ENCODE data around the gene ACHE. TPM values are rescaled to one million over a fixed set of nuclear protein-coding genes. Genes with fewer than 3 reads are reported as not detected.

The ACHE gene
- polyA plus RNA-seq, 1 of the 3 experiments (the other 2 are of a cell fraction) = 1.8 TPM

DNA sequence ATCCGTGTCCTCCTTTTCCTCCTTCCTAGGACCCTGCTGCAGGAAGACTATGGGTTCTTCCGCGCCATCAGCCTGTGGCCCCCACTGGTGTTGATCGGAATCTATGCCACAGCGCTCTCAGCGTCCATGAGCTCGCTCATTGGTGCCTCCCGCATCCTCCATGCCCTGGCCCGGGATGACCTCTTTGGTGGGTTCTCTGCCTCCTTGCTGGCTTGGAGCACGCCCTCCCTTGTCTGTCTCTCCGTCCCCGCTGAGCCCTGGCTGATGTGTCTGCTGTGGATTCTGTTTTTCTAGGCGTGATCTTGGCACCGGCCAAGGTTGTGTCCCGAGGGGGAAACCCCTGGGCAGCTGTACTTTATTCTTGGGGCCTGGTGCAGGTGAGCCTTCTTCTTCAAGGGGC lies 35.8 kb downstream of the ACHE start:
- Histone ChIP-seq H3F3A (replicated peaks; ENCODE audit: insufficient read depth) (peaks cover 9% of the 10 kb centered on the region), H3K9me2 (no peaks in the 10 kb centered on the region), H3K4me1 (ENCODE audit: control insufficient read depth in 1 of 2, insufficient read depth in 2 of 2, low read depth in 1 of 2, low read length in 1 of 2) (no peaks in the 10 kb centered on the region; a peak in 1 of 4 replicates), H3K9me3 (no peaks in the 10 kb centered on the region), H4K20me1 (ENCODE audit: insufficient read depth) (no peaks in the 10 kb centered on the region), H3K27me3 (ENCODE audit: insufficient read depth) (no peaks in the 10 kb centered on the region), H3K4me2 (no peak overlapping the region), H3K36me3 (replicated peaks in 1 of 2; ENCODE audit: control insufficient read depth in 1 of 2, insufficient read depth in 2 of 2, low read length in 1 of 2) (peaks cover 16 to 23% of the 10 kb centered on the region in 2 experiments), H2AFZ (ENCODE audit: low read depth) (no peak overlapping the region), H3K27ac (ENCODE audit: low read depth in 2 of 2, low read length in 1 of 2) (no peak overlapping the region), H3K4me3 (ENCODE audit: low read depth in 2 of 2, low read length in 1 of 2) (no peak overlapping the region), H3K79me2 (ENCODE audit: insufficient read depth) (peaks cover 11% of the 10 kb centered on the region; the same call in 1 of the 2 replicates), H3K9ac (no peak overlapping the region)
- POLR2A ChIA-PET = interaction anchor here (1.4 kb wide), 1 partner anchor 15 kb away, joined by 7 read pairs; the partner anchor contains the start of gene SRRT
- CTCF ChIA-PET = interaction anchor here (0.7 to 19.3 kb wide), 4 partner anchors 59 to 168 kb away, joined by 3 to 398 read pairs (median 4); no protein-coding TSS in a partner anchor
- TF ChIP-seq NRF1 (IDR thresholded peaks at IDR 0.05; ENCODE audit: low read depth, low read length) (no peak), SIN3A (IDR thresholded peaks at IDR 0.05; ENCODE audit: borderline replicate concordance, low read depth, low read length) (no peak), RCOR1 (IDR thresholded peaks at IDR 0.05; ENCODE audit: low read length) (no peak), RFX5 (IDR thresholded peaks at IDR 0.05; ENCODE audit: low read length) (no peak), POLR2AphosphoS5 (IDR thresholded peaks at IDR 0.05; ENCODE audit: low read depth, low read length) (no peak)
- TF ChIP-seq, protein P1, sequence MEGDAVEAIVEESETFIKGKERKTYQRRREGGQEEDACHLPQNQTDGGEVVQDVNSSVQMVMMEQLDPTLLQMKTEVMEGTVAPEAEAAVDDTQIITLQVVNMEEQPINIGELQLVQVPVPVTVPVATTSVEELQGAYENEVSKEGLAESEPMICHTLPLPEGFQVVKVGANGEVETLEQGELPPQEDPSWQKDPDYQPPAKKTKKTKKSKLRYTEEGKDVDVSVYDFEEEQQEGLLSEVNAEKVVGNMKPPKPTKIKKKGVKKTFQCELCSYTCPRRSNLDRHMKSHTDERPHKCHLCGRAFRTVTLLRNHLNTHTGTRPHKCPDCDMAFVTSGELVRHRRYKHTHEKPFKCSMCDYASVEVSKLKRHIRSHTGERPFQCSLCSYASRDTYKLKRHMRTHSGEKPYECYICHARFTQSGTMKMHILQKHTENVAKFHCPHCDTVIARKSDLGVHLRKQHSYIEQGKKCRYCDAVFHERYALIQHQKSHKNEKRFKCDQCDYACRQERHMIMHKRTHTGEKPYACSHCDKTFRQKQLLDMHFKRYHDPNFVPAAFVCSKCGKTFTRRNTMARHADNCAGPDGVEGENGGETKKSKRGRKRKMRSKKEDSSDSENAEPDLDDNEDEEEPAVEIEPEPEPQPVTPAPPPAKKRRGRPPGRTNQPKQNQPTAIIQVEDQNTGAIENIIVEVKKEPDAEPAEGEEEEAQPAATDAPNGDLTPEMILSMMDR (IDR thresholded peaks at IDR 0.05) = no peak
- DNase-seq = peak; percentile 38
- 92% methylated on average over 15 of the region's 15 CpGs for WGBS (ENCODE audit: low lambda C conversion rate)

DNA sequence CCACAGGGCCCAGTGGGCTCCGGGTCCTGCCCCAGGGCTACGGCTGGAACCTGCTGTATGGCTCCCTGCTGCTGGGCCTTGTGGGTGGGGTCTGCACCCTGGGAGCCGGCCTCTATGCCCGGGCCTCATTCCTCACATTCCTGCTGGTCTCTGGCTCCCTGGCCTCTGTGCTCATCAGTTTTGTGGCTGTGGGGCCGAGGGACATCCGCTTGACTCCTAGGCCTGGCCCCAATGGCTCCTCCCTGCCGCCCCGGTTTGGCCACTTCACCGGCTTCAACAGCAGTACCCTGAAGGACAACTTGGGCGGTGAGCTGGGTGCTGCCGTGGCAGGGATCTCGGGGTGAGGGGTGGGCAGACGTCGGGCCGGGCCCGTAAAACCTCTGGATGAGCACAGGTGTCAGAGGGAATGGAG lies 38.8 kb downstream of the ACHE start:
- POLR2A ChIA-PET = no interaction called here
- WGBS (ENCODE audit: low lambda C conversion rate) = 92% methylated on average over 14 of the region's 16 CpGs

More for the DNA sequence above, 38.8 kb downstream of the ACHE start:
- peaks cover 4% of the 10 kb centered on the region for H3F3A ChIP-seq (replicated peaks; ENCODE audit: insufficient read depth)
- CTCF ChIA-PET = interaction anchor here (1.1 to 19.3 kb wide), 7 partner anchors 26 to 374 kb away, joined by 3 to 398 read pairs (median 5); partner anchors contain the start of genes EPO and POP7
- H3K4me1 ChIP-seq (ENCODE audit: control insufficient read depth in 1 of 2, insufficient read depth in 2 of 2, low read depth in 1 of 2, low read length in 1 of 2) = peaks cover 7% of the 10 kb centered on the region in 2 experiments; a peak in 2 of 4 replicates
- H3K36me3 ChIP-seq (replicated peaks in 1 of 2; ENCODE audit: control insufficient read depth in 1 of 2, insufficient read depth in 2 of 2, low read length in 1 of 2) = peaks cover 13 to 16% of the 10 kb centered on the region in 2 experiments
- H3K9me3 ChIP-seq = no peaks in the 10 kb centered on the region
- peaks cover 28% of the 10 kb centered on the region; the same call in 1 of the 2 replicates for H3K79me2 ChIP-seq (ENCODE audit: insufficient read depth)
- DNase-seq = no peak
- H3K4me2 ChIP-seq = no peak overlapping the region
- no peak overlapping the region for H3K4me3 ChIP-seq (ENCODE audit: low read depth in 2 of 2, low read length in 1 of 2)
- no peak overlapping the region for H3K27ac ChIP-seq (ENCODE audit: low read depth in 2 of 2, low read length in 1 of 2)
- no peak overlapping the region for H3K9ac ChIP-seq
- no peak for TF ChIP-seq FOXM1 (IDR thresholded peaks at IDR 0.05; ENCODE audit: low read depth)
- TF ChIP-seq MEF2A (IDR thresholded peaks at IDR 0.05; ENCODE audit: borderline replicate concordance, low read depth) = no peak
- no peak for TF ChIP-seq TAF1 (IDR thresholded peaks at IDR 0.05; ENCODE audit: borderline replicate concordance, low read depth, low read length)
- TF ChIP-seq, protein P2, sequence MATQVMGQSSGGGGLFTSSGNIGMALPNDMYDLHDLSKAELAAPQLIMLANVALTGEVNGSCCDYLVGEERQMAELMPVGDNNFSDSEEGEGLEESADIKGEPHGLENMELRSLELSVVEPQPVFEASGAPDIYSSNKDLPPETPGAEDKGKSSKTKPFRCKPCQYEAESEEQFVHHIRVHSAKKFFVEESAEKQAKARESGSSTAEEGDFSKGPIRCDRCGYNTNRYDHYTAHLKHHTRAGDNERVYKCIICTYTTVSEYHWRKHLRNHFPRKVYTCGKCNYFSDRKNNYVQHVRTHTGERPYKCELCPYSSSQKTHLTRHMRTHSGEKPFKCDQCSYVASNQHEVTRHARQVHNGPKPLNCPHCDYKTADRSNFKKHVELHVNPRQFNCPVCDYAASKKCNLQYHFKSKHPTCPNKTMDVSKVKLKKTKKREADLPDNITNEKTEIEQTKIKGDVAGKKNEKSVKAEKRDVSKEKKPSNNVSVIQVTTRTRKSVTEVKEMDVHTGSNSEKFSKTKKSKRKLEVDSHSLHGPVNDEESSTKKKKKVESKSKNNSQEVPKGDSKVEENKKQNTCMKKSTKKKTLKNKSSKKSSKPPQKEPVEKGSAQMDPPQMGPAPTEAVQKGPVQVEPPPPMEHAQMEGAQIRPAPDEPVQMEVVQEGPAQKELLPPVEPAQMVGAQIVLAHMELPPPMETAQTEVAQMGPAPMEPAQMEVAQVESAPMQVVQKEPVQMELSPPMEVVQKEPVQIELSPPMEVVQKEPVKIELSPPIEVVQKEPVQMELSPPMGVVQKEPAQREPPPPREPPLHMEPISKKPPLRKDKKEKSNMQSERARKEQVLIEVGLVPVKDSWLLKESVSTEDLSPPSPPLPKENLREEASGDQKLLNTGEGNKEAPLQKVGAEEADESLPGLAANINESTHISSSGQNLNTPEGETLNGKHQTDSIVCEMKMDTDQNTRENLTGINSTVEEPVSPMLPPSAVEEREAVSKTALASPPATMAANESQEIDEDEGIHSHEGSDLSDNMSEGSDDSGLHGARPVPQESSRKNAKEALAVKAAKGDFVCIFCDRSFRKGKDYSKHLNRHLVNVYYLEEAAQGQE (IDR thresholded peaks at IDR 0.05; ENCODE audit: low read depth, low read length) = no peak
- no peak for TF ChIP-seq SMC3 (IDR thresholded peaks at IDR 0.05; ENCODE audit: low read depth, low read length)
- TF ChIP-seq TEAD4 (IDR thresholded peaks at IDR 0.05; ENCODE audit: borderline replicate concordance, insufficient read depth) = no peak
- no peak for TF ChIP-seq SIN3A (IDR thresholded peaks at IDR 0.05; ENCODE audit: borderline replicate concordance, low read depth, low read length)
- no peak for TF ChIP-seq YY1 (IDR thresholded peaks at IDR 0.05; ENCODE audit: low read depth)
- TF ChIP-seq, protein P3, sequence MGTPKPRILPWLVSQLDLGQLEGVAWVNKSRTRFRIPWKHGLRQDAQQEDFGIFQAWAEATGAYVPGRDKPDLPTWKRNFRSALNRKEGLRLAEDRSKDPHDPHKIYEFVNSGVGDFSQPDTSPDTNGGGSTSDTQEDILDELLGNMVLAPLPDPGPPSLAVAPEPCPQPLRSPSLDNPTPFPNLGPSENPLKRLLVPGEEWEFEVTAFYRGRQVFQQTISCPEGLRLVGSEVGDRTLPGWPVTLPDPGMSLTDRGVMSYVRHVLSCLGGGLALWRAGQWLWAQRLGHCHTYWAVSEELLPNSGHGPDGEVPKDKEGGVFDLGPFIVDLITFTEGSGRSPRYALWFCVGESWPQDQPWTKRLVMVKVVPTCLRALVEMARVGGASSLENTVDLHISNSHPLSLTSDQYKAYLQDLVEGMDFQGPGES (IDR thresholded peaks at IDR 0.05; ENCODE audit: low read depth, low read length) = no peak
- TF ChIP-seq, protein P4, sequence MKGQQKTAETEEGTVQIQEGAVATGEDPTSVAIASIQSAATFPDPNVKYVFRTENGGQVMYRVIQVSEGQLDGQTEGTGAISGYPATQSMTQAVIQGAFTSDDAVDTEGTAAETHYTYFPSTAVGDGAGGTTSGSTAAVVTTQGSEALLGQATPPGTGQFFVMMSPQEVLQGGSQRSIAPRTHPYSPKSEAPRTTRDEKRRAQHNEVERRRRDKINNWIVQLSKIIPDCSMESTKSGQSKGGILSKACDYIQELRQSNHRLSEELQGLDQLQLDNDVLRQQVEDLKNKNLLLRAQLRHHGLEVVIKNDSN (IDR thresholded peaks at IDR 0.05; ENCODE audit: borderline replicate concordance, low read depth) = no peak
- TF ChIP-seq NFIC (IDR thresholded peaks at IDR 0.05; ENCODE audit: borderline replicate concordance) = no peak
- no peak for TF ChIP-seq JUND (IDR thresholded peaks at IDR 0.05)
- no peak for TF ChIP-seq RCOR1 (IDR thresholded peaks at IDR 0.05; ENCODE audit: low read length)
- TF ChIP-seq MXI1 (IDR thresholded peaks at IDR 0.05; ENCODE audit: low read depth, low read length) = no peak
- no peak for TF ChIP-seq FOSL2 (IDR thresholded peaks at IDR 0.05; ENCODE audit: borderline replicate concordance, low read depth)
- TF ChIP-seq, protein P5, sequence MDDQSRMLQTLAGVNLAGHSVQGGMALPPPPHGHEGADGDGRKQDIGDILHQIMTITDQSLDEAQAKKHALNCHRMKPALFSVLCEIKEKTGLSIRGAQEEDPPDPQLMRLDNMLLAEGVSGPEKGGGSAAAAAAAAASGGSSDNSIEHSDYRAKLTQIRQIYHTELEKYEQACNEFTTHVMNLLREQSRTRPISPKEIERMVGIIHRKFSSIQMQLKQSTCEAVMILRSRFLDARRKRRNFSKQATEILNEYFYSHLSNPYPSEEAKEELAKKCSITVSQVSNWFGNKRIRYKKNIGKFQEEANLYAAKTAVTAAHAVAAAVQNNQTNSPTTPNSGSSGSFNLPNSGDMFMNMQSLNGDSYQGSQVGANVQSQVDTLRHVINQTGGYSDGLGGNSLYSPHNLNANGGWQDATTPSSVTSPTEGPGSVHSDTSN (IDR thresholded peaks at IDR 0.05) = no peak
- no peak overlapping the region for H2AFZ ChIP-seq (ENCODE audit: low read depth)
- H3K9me2 ChIP-seq = no peaks in the 10 kb centered on the region
- H3K27me3 ChIP-seq (ENCODE audit: insufficient read depth) = no peaks in the 10 kb centered on the region
- no peaks in the 10 kb centered on the region for H4K20me1 ChIP-seq (ENCODE audit: insufficient read depth)

Data from SK-N-SH (cell line).